IPS-20b (cell line): ENCODE results near the gene CERS4.
"Not testable (repeated sequence)": the region's sequence is repeated elsewhere in the genome, so short reads cannot be mapped to it uniquely, and the experiment has no call there.

Experiments used
- H3K27ac ChIP-seq: one replicate; pipeline ENCODE4 v1.5.1; 2013; ENCODE audit warnings: low read length
- H3K27me3 ChIP-seq: 2 replicates; pipeline ENCODE4 v1.6.1; 2013; ENCODE audit warnings: mild to moderate bottlenecking, low read length, inconsistent platforms; ENCODE audit not compliant: insufficient read depth
- H3K36me3 ChIP-seq: 2 replicates; pipeline ENCODE4 v1.6.1; 2013; ENCODE audit warnings: low read depth, mild to moderate bottlenecking, inconsistent platforms, low read length, moderate library complexity; ENCODE audit not compliant: insufficient read depth
- H3K4me1 ChIP-seq: 2 replicates; pipeline ENCODE4 v1.6.1; 2013; ENCODE audit warnings: mild to moderate bottlenecking, control low read depth, inconsistent platforms, low read length, moderate library complexity; ENCODE audit not compliant: insufficient read depth
- H3K4me3 ChIP-seq: 2 replicates; pipeline ENCODE4 v1.5.1; 2013; ENCODE audit warnings: mild to moderate bottlenecking, low read length, inconsistent platforms
- H3K9ac ChIP-seq: 2 replicates; pipeline ENCODE4 v1.6.1; 2013; ENCODE audit warnings: low read depth, mild to moderate bottlenecking, inconsistent platforms, low read length, moderate library complexity
- H3K9me3 ChIP-seq: 2 replicates; pipeline ENCODE4 v1.6.1; 2013; ENCODE audit warnings: mild to moderate bottlenecking, low read depth, low read length, inconsistent platforms; ENCODE audit not compliant: insufficient read depth

CERS4 gene

GRCh38 chr19:8196271-8196927, 12.8 kb upstream of the CERS4 start:
- peaks cover 9% of the 10 kb centered on the region for H3K4me1 ChIP-seq
- H3K36me3 ChIP-seq, result no peaks in the 10 kb centered on the region
- H3K27ac ChIP-seq, result no peak overlapping the region
- H3K4me3 ChIP-seq, result no peak overlapping the region
- no peaks in the 10 kb centered on the region for H3K9me3 ChIP-seq
- H3K27me3 ChIP-seq, result no peaks in the 10 kb centered on the region
- H3K9ac ChIP-seq, result no peak overlapping the region

GRCh38 chr19:8203288-8204120, 5.7 kb upstream of the CERS4 start:
- not testable (repeated sequence) for H3K36me3 ChIP-seq, H3K4me3 ChIP-seq, H3K27me3 ChIP-seq, H3K9me3 ChIP-seq
- Histone ChIP-seq H3K4me1 (peaks cover 13% of the 10 kb centered on the region; the same call in 1 of the 2 replicates), H3K9ac (peak overlapping the region; percentile 57; the same call in 1 of the 2 replicates), H3K27ac (peak overlapping the region; percentile 72)

- Histone ChIP-seq H3K9me3 (no peaks in the 10 kb centered on the region), H3K9ac (no peak overlapping the region), H3K4me1 (peaks cover 13% of the 10 kb centered on the region; the same call in 1 of the 2 replicates), H3K27ac (no peak overlapping the region), H3K27me3 (no peaks in the 10 kb centered on the region), H3K4me3 (no peak overlapping the region), H3K36me3 (no peaks in the 10 kb centered on the region)
Measured at GRCh38 chr19:8204961-8205360, 4.2 kb upstream of the CERS4 start.

- no peak overlapping the region for H3K27ac ChIP-seq
- H3K36me3 ChIP-seq, result no peaks in the 10 kb centered on the region
- H3K27me3 ChIP-seq, result no peaks in the 10 kb centered on the region
- no peaks in the 10 kb centered on the region for H3K9me3 ChIP-seq
- H3K9ac ChIP-seq, result no peak overlapping the region
- H3K4me3 ChIP-seq, result no peak overlapping the region
- H3K4me1 ChIP-seq, result peaks cover 13% of the 10 kb centered on the region; the same call in 1 of the 2 replicates
Measured at GRCh38 chr19:8206147-8207087, 2.8 kb upstream of the CERS4 start.

GRCh38 chr19:8207326-8207725, 1.8 kb upstream of the CERS4 start:
- H3K36me3 ChIP-seq, H3K4me3 ChIP-seq, H3K27ac ChIP-seq, H3K9ac ChIP-seq, H3K9me3 ChIP-seq, H3K27me3 ChIP-seq: not testable (repeated sequence)
- H3K4me1 ChIP-seq, result peaks cover 16% of the 10 kb centered on the region

- Histone ChIP-seq H3K36me3 (no peaks in the 10 kb centered on the region), H3K27ac (peak overlapping the region; percentile 80), H3K27me3 (no peaks in the 10 kb centered on the region), H3K4me3 (peak overlapping the region; percentile 57), H3K9me3 (no peaks in the 10 kb centered on the region), H3K9ac (peak overlapping the region; percentile 71; the same call in 1 of the 2 replicates), H3K4me1 (peaks cover 10% of the 10 kb centered on the region)
Measured at GRCh38 chr19:8208119-8208921, 850 bp upstream of the CERS4 start.

- H3K27me3 ChIP-seq, result no peaks in the 10 kb centered on the region
- H3K9me3 ChIP-seq, result no peaks in the 10 kb centered on the region
- H3K4me3 ChIP-seq, result peak overlapping the region; percentile 67
- H3K27ac ChIP-seq, result no peak overlapping the region
- peaks cover 8% of the 10 kb centered on the region for H3K36me3 ChIP-seq
- peak overlapping the region; percentile 63 for H3K9ac ChIP-seq
- H3K4me1 ChIP-seq, result peaks cover 7% of the 10 kb centered on the region
Measured at GRCh38 chr19:8209462-8210378, 550 bp downstream of the CERS4 start.

- Histone ChIP-seq H3K27ac (no peak overlapping the region), H3K27me3 (no peaks in the 10 kb centered on the region), H3K36me3 (peaks cover 8% of the 10 kb centered on the region), H3K9ac (peak overlapping the region; percentile 63; the same call in 1 of the 2 replicates), H3K4me3 (peak overlapping the region; percentile 67), H3K9me3 (no peaks in the 10 kb centered on the region), H3K4me1 (peaks cover 7% of the 10 kb centered on the region)
Measured at GRCh38 chr19:8210421-8211101, 1.4 kb downstream of the CERS4 start.

- no peak overlapping the region for H3K9ac ChIP-seq
- H3K4me1 ChIP-seq, result peaks cover 7% of the 10 kb centered on the region
- H3K36me3 ChIP-seq, result peaks cover 12% of the 10 kb centered on the region
- no peak overlapping the region for H3K27ac ChIP-seq
- H3K9me3 ChIP-seq, result no peaks in the 10 kb centered on the region
- no peak overlapping the region for H3K4me3 ChIP-seq
- H3K27me3 ChIP-seq, result no peaks in the 10 kb centered on the region
Measured at GRCh38 chr19:8212212-8212611, 3.0 kb downstream of the CERS4 start.

GRCh38 chr19:8212916-8213315, 3.7 kb downstream of the CERS4 start:
- H3K4me1 ChIP-seq, result peaks cover 7% of the 10 kb centered on the region
- H3K4me3 ChIP-seq, result no peak overlapping the region
- H3K9me3 ChIP-seq, result no peaks in the 10 kb centered on the region
- H3K9ac ChIP-seq, result no peak overlapping the region
- H3K27me3 ChIP-seq, result no peaks in the 10 kb centered on the region
- no peak overlapping the region for H3K27ac ChIP-seq
- peaks cover 12% of the 10 kb centered on the region for H3K36me3 ChIP-seq
